OCI-LY7 (cell line): Measurements from ENCODE around the gene CCNB2. TPM values are rescaled to one million over a fixed set of nuclear protein-coding genes. Genes with fewer than 3 reads are reported as not detected.

Source experiments
- BruUV-seq: library from RNA; stranded (reverse); fragments of 400-500 nt; replicated peaks from 2 replicates; lab custom pipeline; 2021; lab: Mats Ljungman, UMichigan
- CTCF ChIA-PET: fragments of 300-600 bp; sonication (Branson Sonifier 250); formaldehyde crosslinking; loops from one replicate; lab custom pipeline; 2022; ENCODE audit warnings: antibody characterized with exemption; ENCODE audit not compliant: unreplicated experiment; lab: Charles Lee
- POLR2A ChIA-PET: fragments of 300-600 bp; sonication (Branson Sonifier 250); formaldehyde crosslinking; loops from one replicate; lab custom pipeline; 2022; ENCODE audit warnings: antibody characterized with exemption; lab: Charles Lee
- DNase-seq: peaks from one replicate; pipeline ENCODE4 v3.0.0-alpha.2; 2015; ENCODE audit warnings: low spot score
- H2AFZ ChIP-seq: fragments of 200-600 bp; sonication (generic), shearing (Covaris generic); 2 replicates; pipeline ENCODE4 v1.6.1; 2014; ENCODE audit warnings: mild to moderate bottlenecking, antibody characterized with exemption, low read length, moderate library complexity
- H3K27ac ChIP-seq: fragments of 200-600 bp; sonication (generic); 2 replicates; pipeline ENCODE4 v1.5.1; 2014; ENCODE audit warnings: mixed run types, low read depth, mild to moderate bottlenecking, moderate library complexity, low read length, inconsistent platforms; ENCODE audit not compliant: poor library complexity, severe bottlenecking
- H3K36me3 ChIP-seq: fragments of 200-600 bp; sonication (generic); 2 replicates; pipeline ENCODE4 v1.6.1; 2014; ENCODE audit warnings: mild to moderate bottlenecking, antibody characterized with exemption, low read length, moderate library complexity, mixed read lengths; ENCODE audit not compliant: insufficient read depth
- H3K4me1 ChIP-seq: fragments of 200-600 bp; sonication (generic); 2 replicates; pipeline ENCODE4 v1.5.1; 2014; ENCODE audit warnings: mild to moderate bottlenecking, low read length; ENCODE audit not compliant: insufficient read depth, poor library complexity, severe bottlenecking
- H3K4me2 ChIP-seq: fragments of 200-600 bp; sonication (generic); 2 replicates; pipeline ENCODE4 v1.6.1; 2014; ENCODE audit warnings: mild to moderate bottlenecking, low read length
- H3K4me3 ChIP-seq: fragments of 200-600 bp; sonication (generic); 2 replicates; pipeline ENCODE4 v1.5.1; 2014; ENCODE audit warnings: mild to moderate bottlenecking, low read depth, low read length; ENCODE audit not compliant: poor library complexity, severe bottlenecking
- H3K79me2 ChIP-seq: fragments of 200-600 bp; sonication (generic); 2 replicates; pipeline ENCODE4 v1.6.1; 2016; ENCODE audit warnings: low read depth, mild to moderate bottlenecking, low read length, moderate library complexity, mixed read lengths; ENCODE audit not compliant: insufficient read depth
- H3K9me2 ChIP-seq: fragments of 200-600 bp; sonication (generic); 2 replicates; pipeline ENCODE4 v1.6.1; 2016; ENCODE audit warnings: mild to moderate bottlenecking, low read length, mixed read lengths; ENCODE audit not compliant: insufficient read depth
- H3K9me3 ChIP-seq: fragments of 200-600 bp; sonication (generic); 2 replicates; pipeline ENCODE4 v1.6.1; 2014; ENCODE audit warnings: mild to moderate bottlenecking, mixed run types, low read length, mixed read lengths
- H4K20me1 ChIP-seq: fragments of 200-600 bp; sonication (generic); 2 replicates; pipeline ENCODE4 v1.6.1; 2014; ENCODE audit warnings: mild to moderate bottlenecking, antibody characterized with exemption, low read length, moderate library complexity, mixed read lengths; ENCODE audit not compliant: insufficient read depth
- EZH2phosphoT487 ChIP-seq: fragments of 200-600 bp; sonication (generic); IDR thresholded peaks from 2 replicates; pipeline ENCODE4 v1.6.1; 2018; ENCODE audit warnings: low read depth, borderline replicate concordance, mild to moderate bottlenecking, mixed run types, antibody characterized with exemption, low read length, moderate library complexity, mixed read lengths
- intact Hi-C: fragments of 100-400 bp; cut with micrococcal nuclease; formaldehyde crosslinking; loops from one replicate; pipeline ENCODE4 v1.10.0; 2022; ENCODE audit not compliant: unreplicated experiment
- total RNA-seq, 2 experiments: library from RNA; depleted of rRNA in 1 of 2; stranded (reverse); fragments of >200 nt in 1 of 2; shearing (Covaris generic) in 1 of 2; gene quantifications; 2 replicates each; pipeline ENCODE4 v1.2.3, GENCODE V29; 2014 to 2022
- TF ChIP-seq, protein P1 (sequence below): fragments of 200-600 bp; sonication (generic); conservative IDR thresholded peaks from 2 replicates; pipeline ENCODE4 v1.5.1; 2014; ENCODE audit warnings: mild to moderate bottlenecking, antibody characterized with exemption, low read length, moderate library complexity, mixed read lengths

CCNB2 gene
- total RNA-seq, 2 experiments from 2014 or later: 93.9 to 128 TPM

DNA sequence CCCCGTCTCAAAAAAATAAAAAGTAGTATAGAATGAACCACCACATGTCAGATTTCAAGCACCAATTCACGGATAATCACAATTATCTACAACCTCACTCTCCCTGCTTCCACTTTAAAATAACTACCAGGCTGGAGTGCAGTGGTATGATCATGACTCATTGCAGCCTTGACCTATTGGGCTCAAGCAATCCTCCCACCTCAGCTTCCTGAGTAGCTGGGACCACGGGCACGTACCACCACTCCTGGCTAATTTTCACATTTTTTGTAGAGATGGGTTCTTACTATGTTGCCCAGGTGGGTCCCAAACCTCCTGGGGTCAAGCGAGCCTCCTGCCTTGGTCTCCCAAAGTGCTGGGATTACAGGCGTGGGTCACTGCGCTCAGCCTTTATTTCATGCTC, 63.6 kb downstream of the CCNB2 start:
- H3K27ac ChIP-seq: no peak overlapping the region
- no TSS peak for BruUV-seq
- H4K20me1 ChIP-seq: no peaks in the 10 kb centered on the region
- intact Hi-C loops: no loop called here
- ChIA-PET POLR2A (no interaction called here), CTCF (no interaction called here)
- H3K9me2 ChIP-seq: no peaks in the 10 kb centered on the region
- no peaks in the 10 kb centered on the region for H3K9me3 ChIP-seq
- no peaks in the 10 kb centered on the region for H3K36me3 ChIP-seq
- no peak overlapping the region for H3K4me2 ChIP-seq
- H3K4me3 ChIP-seq: no peak overlapping the region
- no peak overlapping the region for H2AFZ ChIP-seq
- no peak for DNase-seq
- H3K79me2 ChIP-seq: no peaks in the 10 kb centered on the region
- no peak for TF ChIP-seq EZH2phosphoT487
- TF ChIP-seq, protein P1, sequence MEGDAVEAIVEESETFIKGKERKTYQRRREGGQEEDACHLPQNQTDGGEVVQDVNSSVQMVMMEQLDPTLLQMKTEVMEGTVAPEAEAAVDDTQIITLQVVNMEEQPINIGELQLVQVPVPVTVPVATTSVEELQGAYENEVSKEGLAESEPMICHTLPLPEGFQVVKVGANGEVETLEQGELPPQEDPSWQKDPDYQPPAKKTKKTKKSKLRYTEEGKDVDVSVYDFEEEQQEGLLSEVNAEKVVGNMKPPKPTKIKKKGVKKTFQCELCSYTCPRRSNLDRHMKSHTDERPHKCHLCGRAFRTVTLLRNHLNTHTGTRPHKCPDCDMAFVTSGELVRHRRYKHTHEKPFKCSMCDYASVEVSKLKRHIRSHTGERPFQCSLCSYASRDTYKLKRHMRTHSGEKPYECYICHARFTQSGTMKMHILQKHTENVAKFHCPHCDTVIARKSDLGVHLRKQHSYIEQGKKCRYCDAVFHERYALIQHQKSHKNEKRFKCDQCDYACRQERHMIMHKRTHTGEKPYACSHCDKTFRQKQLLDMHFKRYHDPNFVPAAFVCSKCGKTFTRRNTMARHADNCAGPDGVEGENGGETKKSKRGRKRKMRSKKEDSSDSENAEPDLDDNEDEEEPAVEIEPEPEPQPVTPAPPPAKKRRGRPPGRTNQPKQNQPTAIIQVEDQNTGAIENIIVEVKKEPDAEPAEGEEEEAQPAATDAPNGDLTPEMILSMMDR: no peak
- peaks cover 4% of the 10 kb centered on the region for H3K4me1 ChIP-seq

DNA sequence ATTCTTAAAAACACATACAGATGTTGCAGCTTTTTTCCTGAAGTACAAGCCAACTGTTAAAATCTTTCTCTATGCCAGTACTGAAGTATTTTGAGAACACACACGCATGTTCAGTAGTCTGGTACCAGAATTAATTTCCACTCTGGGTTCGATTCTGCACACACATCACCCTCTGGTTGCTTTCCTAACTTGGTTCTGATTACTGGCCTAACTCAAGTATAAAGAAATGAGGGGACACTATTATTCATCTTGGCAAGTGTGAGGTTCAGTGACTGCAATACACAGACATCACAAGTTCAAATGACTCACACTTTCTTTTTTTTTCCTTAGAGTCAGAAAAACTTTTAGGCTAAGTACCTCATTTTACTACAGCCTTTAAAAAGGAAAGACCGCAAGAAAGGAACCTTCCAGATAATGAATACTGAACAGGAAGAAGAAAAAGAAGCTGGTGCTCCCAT, 64.3 kb downstream of the CCNB2 start:
- H3K4me2 ChIP-seq: no peak overlapping the region
- H3K9me3 ChIP-seq: no peaks in the 10 kb centered on the region
- DNase-seq: no peak
- CTCF ChIA-PET: interaction anchor here (0.6 kb wide), 1 partner anchor 416 kb away, joined by 4 read pairs; no protein-coding TSS in a partner anchor
- no peak overlapping the region for H2AFZ ChIP-seq
- intact Hi-C loops: no loop called here
- TF ChIP-seq, protein P1: no peak
- no peak for TF ChIP-seq EZH2phosphoT487
- peaks cover 4% of the 10 kb centered on the region for H3K4me1 ChIP-seq
- H3K4me3 ChIP-seq: no peak overlapping the region
- BruUV-seq: no TSS peak
- H3K9me2 ChIP-seq: no peaks in the 10 kb centered on the region
- no peaks in the 10 kb centered on the region for H4K20me1 ChIP-seq
- no peak overlapping the region for H3K27ac ChIP-seq
- POLR2A ChIA-PET: interaction anchor here (0.6 kb wide), 1 partner anchor 91 kb away, joined by 4 read pairs; no protein-coding TSS in a partner anchor
- H3K36me3 ChIP-seq: no peaks in the 10 kb centered on the region
- no peaks in the 10 kb centered on the region for H3K79me2 ChIP-seq

DNA sequence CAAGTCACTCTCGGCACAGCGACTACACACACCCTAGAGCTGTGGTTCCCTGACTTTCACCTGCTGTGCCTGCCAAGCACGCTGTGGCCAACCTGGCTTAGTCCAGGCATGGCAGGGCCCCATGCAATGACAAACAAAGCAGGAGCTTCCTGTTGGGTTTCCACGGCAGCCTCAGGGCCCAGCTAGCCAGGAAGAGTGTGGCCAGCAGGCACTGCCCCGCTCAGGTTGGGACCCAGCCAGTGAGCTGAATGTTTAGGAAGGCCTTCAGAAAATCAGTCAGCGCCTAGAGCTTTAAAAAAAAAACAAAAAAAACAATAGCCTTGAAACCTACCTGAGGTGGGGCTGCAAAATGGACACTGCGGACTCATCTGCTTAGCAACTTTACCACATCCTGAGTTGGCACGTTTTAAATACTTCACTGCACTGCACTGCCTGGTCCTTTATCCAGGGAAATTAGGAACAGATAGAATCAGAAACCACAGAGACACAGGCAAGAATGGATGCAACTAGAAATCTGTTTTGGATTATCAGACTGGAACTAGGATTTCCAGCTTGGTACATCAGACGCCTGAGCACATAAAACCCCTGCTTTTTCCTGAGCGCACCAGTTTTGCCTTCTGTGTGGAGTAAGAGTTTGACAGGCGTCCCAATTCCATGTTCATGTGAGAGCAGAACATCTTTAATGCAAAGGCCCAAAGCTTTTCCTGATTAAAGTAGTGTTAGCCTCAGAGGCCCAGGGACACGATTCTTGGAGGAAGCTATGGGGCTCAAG, 65.5 kb downstream of the CCNB2 start:
- Histone ChIP-seq H3K9me2 (no peaks in the 10 kb centered on the region), H3K9me3 (no peaks in the 10 kb centered on the region), H3K36me3 (no peaks in the 10 kb centered on the region), H3K4me1 (peaks cover 4% of the 10 kb centered on the region), H3K79me2 (no peaks in the 10 kb centered on the region), H3K27ac (no peak overlapping the region), H4K20me1 (no peaks in the 10 kb centered on the region), H2AFZ (no peak overlapping the region), H3K4me2 (no peak overlapping the region), H3K4me3 (no peak overlapping the region)
- no peak for DNase-seq
- no TSS peak for BruUV-seq
- CTCF ChIA-PET: no interaction called here
- POLR2A ChIA-PET: no interaction called here
- intact Hi-C loops: no loop called here
- TF ChIP-seq, protein P1: no peak
- TF ChIP-seq EZH2phosphoT487: no peak
